SK-N-SH (cell line): Measurements from ENCODE around the gene SMIM29. TPM values are rescaled to one million over a fixed set of nuclear protein-coding genes. Genes with fewer than 3 reads are reported as not detected.

ENCODE experiments used
- CTCF ChIA-PET: fragments of 300-600, 350-600 bp; formaldehyde crosslinking; extraction: SDS; loops from one replicate; lab custom pipeline; 2021; lab: Yijun Ruan, JAX
- POLR2A ChIA-PET: fragments of 350-600 bp; sonication (Branson Sonifier 250); formaldehyde crosslinking; extraction: SDS; loops from one replicate; lab custom pipeline; 2020; ENCODE audit warnings: antibody characterized with exemption, inconsistent platforms; lab: Yijun Ruan, JAX
- DNase-seq: peaks from one replicate; pipeline ENCODE4 v3.0.0; 2012
- H2AFZ ChIP-seq: fragments of 200-600 bp; sonication (generic); 2 replicates; pipeline ENCODE4 v1.8.1; 2016; ENCODE audit warnings: antibody characterized with exemption, mild to moderate bottlenecking, low read depth
- H3F3A ChIP-seq: fragments of 200-600 bp; sonication (generic); replicated peaks from 2 replicates; pipeline ENCODE3; 2016; ENCODE audit warnings: antibody characterized with exemption, mild to moderate bottlenecking; ENCODE audit not compliant: insufficient read depth
- H3K27ac ChIP-seq, 2 experiments: fragments of 200-500 bp in 1 of 2; fragments of 200-600 bp in 1 of 2; sonication (Bioruptor generic) in 1 of 2; sonication (generic), shearing (Covaris generic) in 1 of 2; 2 replicates each; pipeline versions ENCODE4 v1.5.1 to v1.6.1; 2014 to 2016; ENCODE audit warnings: low read depth in 2 of 2, inconsistent platforms in 1 of 2, low read length in 1 of 2, mild to moderate bottlenecking in 1 of 2, mixed read lengths in 1 of 2
- H3K27me3 ChIP-seq: fragments of 200-600 bp; sonication (generic), shearing (Covaris generic); 2 replicates; pipeline ENCODE4 v1.6.1; 2016; ENCODE audit warnings: mixed run types; ENCODE audit not compliant: insufficient read depth
- H3K36me3 ChIP-seq, 2 experiments: fragments of 200-500 bp in 1 of 2; fragments of 200-600 bp in 1 of 2; sonication (Bioruptor generic) in 1 of 2; sonication (generic) in 1 of 2; replicated peaks in 1 of 2; 2 replicates each; pipeline versions ENCODE3 to v1.5.1; 2014 to 2016; ENCODE audit warnings: low read length in 1 of 2, mild to moderate bottlenecking in 1 of 2; ENCODE audit not compliant: insufficient read depth in 2 of 2, control insufficient read depth in 1 of 2
- H3K4me1 ChIP-seq, 2 experiments: fragments of 200-500 bp in 1 of 2; fragments of 200-600 bp in 1 of 2; sonication (Bioruptor generic) in 1 of 2; sonication (generic), shearing (Covaris generic) in 1 of 2; 2 replicates each; pipeline versions ENCODE4 v1.5.1 to v1.6.1; 2014 to 2016; ENCODE audit warnings: low read depth in 1 of 2, low read length in 1 of 2, mixed run types in 1 of 2; ENCODE audit not compliant: insufficient read depth in 2 of 2, control insufficient read depth in 1 of 2
- H3K4me2 ChIP-seq: fragments of 200-600 bp; sonication (generic), shearing (Covaris generic); 2 replicates; pipeline ENCODE4 v1.6.1; 2017; ENCODE audit warnings: mixed run types
- H3K4me3 ChIP-seq, 2 experiments: fragments of 200-500 bp in 1 of 2; fragments of 200-600 bp in 1 of 2; sonication (Bioruptor generic) in 1 of 2; sonication (generic), shearing (Covaris generic) in 1 of 2; 2 replicates each; pipeline versions ENCODE4 v1.5.1 to v1.8.1; 2014 to 2016; ENCODE audit warnings: low read depth in 2 of 2, inconsistent platforms in 1 of 2, low read length in 1 of 2, mild to moderate bottlenecking in 1 of 2, mixed read lengths in 1 of 2, moderate library complexity in 1 of 2
- H3K79me2 ChIP-seq: fragments of 200-600 bp; sonication (generic); 2 replicates; pipeline ENCODE4 v1.8.1; 2017; ENCODE audit warnings: mild to moderate bottlenecking; ENCODE audit not compliant: insufficient read depth
- H3K9ac ChIP-seq: fragments of 200-600 bp; sonication (generic); 2 replicates; pipeline ENCODE4 v1.6.1; 2017; ENCODE audit warnings: mixed run types
- H3K9me2 ChIP-seq: fragments of 200-600 bp; sonication (generic); 2 replicates; pipeline ENCODE4 v1.6.1; 2017; ENCODE audit warnings: mixed run types
- H3K9me3 ChIP-seq: fragments of 200-600 bp; sonication (generic); 2 replicates; pipeline ENCODE4 v1.6.1; 2017; ENCODE audit warnings: mixed run types, mild to moderate bottlenecking, moderate library complexity
- H4K20me1 ChIP-seq: fragments of 200-600 bp; sonication (generic); 2 replicates; pipeline ENCODE4 v1.6.1; 2017; ENCODE audit warnings: mild to moderate bottlenecking, mixed run types; ENCODE audit not compliant: insufficient read depth
- CHD2 ChIP-seq: fragments of 150-350 bp; IDR thresholded peaks from 2 replicates; pipeline ENCODE4 v1.6.1; 2018; ENCODE audit warnings: low read length; ENCODE audit not compliant: partially characterized antibody
- CTCF ChIP-seq: fragments of 200-600 bp; sonication (generic); IDR thresholded peaks from 2 replicates; pipeline ENCODE4 v1.6.1; 2017; ENCODE audit warnings: antibody characterized with exemption, mild to moderate bottlenecking, moderate library complexity
- EP300 ChIP-seq, 2 experiments: IDR thresholded peaks; 2 replicates each; pipeline versions ENCODE4 v1.4.0 to v1.6.1; 2012; ENCODE audit warnings: borderline replicate concordance in 1 of 2, low read depth in 1 of 2, low read length in 1 of 2
- FOSL2 ChIP-seq: IDR thresholded peaks from 2 replicates; pipeline ENCODE4 v1.4.0; 2012; ENCODE audit warnings: low read depth, mild to moderate bottlenecking, moderate library complexity, borderline replicate concordance
- GABPA ChIP-seq: IDR thresholded peaks from 2 replicates; pipeline ENCODE4 v1.4.0; 2012; ENCODE audit warnings: low read depth, mild to moderate bottlenecking
- GATA2 ChIP-seq: sonication (generic); formaldehyde crosslinking; IDR thresholded peaks from 2 replicates; pipeline ENCODE4 v1.5.0; 2020; ENCODE audit warnings: mild to moderate bottlenecking, missing genetic modification reagents
- IRF3 ChIP-seq: fragments of 150-350 bp; IDR thresholded peaks from 2 replicates; pipeline ENCODE4 v1.6.1; 2016; ENCODE audit warnings: mild to moderate bottlenecking, low read depth, low read length
- MAX ChIP-seq: IDR thresholded peaks from 2 replicates; pipeline ENCODE4 v1.4.0; 2012; ENCODE audit warnings: low read depth
- MXI1 ChIP-seq: IDR thresholded peaks from 2 replicates; pipeline ENCODE4 v1.6.1; 2012; ENCODE audit warnings: mild to moderate bottlenecking, low read depth, low read length, improper control_type of control experiment
- POLR2AphosphoS5 ChIP-seq: IDR thresholded peaks from 2 replicates; pipeline ENCODE4 v1.6.1; 2012; ENCODE audit warnings: low read depth, low read length
- RCOR1 ChIP-seq: fragments of 150-350 bp; IDR thresholded peaks from 2 replicates; pipeline ENCODE4 v1.6.1; 2017; ENCODE audit warnings: antibody characterized with exemption, low read length
- RFX5 ChIP-seq: IDR thresholded peaks from 2 replicates; pipeline ENCODE4 v1.6.1; 2012; ENCODE audit warnings: mild to moderate bottlenecking, improper control_type of control experiment, low read length
- RXRA ChIP-seq: IDR thresholded peaks from 2 replicates; pipeline ENCODE4 v1.4.0; 2012; ENCODE audit warnings: low read depth, mild to moderate bottlenecking, borderline replicate concordance
- TCF12 ChIP-seq: IDR thresholded peaks from 2 replicates; pipeline ENCODE4 v1.4.0; 2012
- USF1 ChIP-seq: IDR thresholded peaks from 2 replicates; pipeline ENCODE4 v1.4.0; 2012; ENCODE audit warnings: low read depth, borderline replicate concordance
- USF2 ChIP-seq: fragments of 150-350 bp; IDR thresholded peaks from 2 replicates; pipeline ENCODE4 v1.6.1; 2017; ENCODE audit warnings: antibody characterized with exemption, low read length, low read depth, borderline replicate concordance
- YY1 ChIP-seq: IDR thresholded peaks from 2 replicates; pipeline ENCODE4 v1.4.0; 2012; ENCODE audit warnings: low read depth, mild to moderate bottlenecking
- ZBTB33 ChIP-seq: IDR thresholded peaks from 2 replicates; pipeline ENCODE4 v1.4.0; 2012; ENCODE audit warnings: low read depth, borderline replicate concordance
- WGBS: methylation state at CpG from one replicate; pipeline ENCODE4 v1.1.6; 2017; ENCODE audit warnings: low lambda C conversion rate; 5-methylcytosine and 5-hydroxymethylcytosine counted together
- polyA plus RNA-seq, 3 experiments: library from polyadenylated mRNA; depleted of rRNA; stranded (reverse); fragments of >200 nt; gene quantifications; 2 replicates each; pipeline ENCODE4 v1.2.3, GENCODE V29; 2012

Gene SMIM29
- polyA plus RNA-seq, 1 of the 3 experiments (the other 2 are of a cell fraction) = 50.2 TPM

GRCh38 chr6:34260576-34261267, 11.9 kb upstream of the SMIM29 start:
- Histone ChIP-seq H3K4me3 (no peak overlapping the region), H4K20me1 (no peaks in the 10 kb centered on the region), H3K27me3 (no peaks in the 10 kb centered on the region), H3K79me2 (no peaks in the 10 kb centered on the region), H3K27ac (no peak overlapping the region), H3K4me1 (no peaks in the 10 kb centered on the region), H3K36me3 (no peaks in the 10 kb centered on the region), H3K9me3 (no peaks in the 10 kb centered on the region), H3K4me2 (no peak overlapping the region), H3F3A (peaks cover 4% of the 10 kb centered on the region), H3K9ac (no peak overlapping the region), H3K9me2 (no peaks in the 10 kb centered on the region), H2AFZ (no peak overlapping the region)
- ChIA-PET POLR2A (no interaction called here), CTCF (interaction anchor here (1.0 kb wide), 1 partner anchor 154 kb away, joined by 3 read pairs; no protein-coding TSS in a partner anchor)
- WGBS = 91% methylated on average over 15 of the region's 17 CpGs
- no peak for DNase-seq
- no peak for TF ChIP-seq TCF12
- no peak for TF ChIP-seq MAX
- TF ChIP-seq FOSL2 = no peak
- TF ChIP-seq CHD2 = no peak
- no peak for TF ChIP-seq POLR2AphosphoS5
- TF ChIP-seq YY1 = no peak
- no peak for TF ChIP-seq ZBTB33
- TF ChIP-seq USF1 = no peak
- no peak for TF ChIP-seq RCOR1

GRCh38 chr6:34259529-34260069, 10.8 kb upstream of the SMIM29 start:
- Histone ChIP-seq H4K20me1 (no peaks in the 10 kb centered on the region), H3K4me3 (no peak overlapping the region), H3K4me2 (no peak overlapping the region), H3K9me2 (no peaks in the 10 kb centered on the region), H3F3A (peaks cover 6% of the 10 kb centered on the region), H3K9me3 (no peaks in the 10 kb centered on the region), H3K9ac (no peak overlapping the region), H3K27ac (no peak overlapping the region), H2AFZ (no peak overlapping the region), H3K4me1 (no peaks in the 10 kb centered on the region), H3K79me2 (no peaks in the 10 kb centered on the region), H3K27me3 (no peaks in the 10 kb centered on the region), H3K36me3 (no peaks in the 10 kb centered on the region)
- POLR2A ChIA-PET = no interaction called here
- no peak for DNase-seq
- CTCF ChIA-PET = no interaction called here
- 88% methylated on average over 6 of the region's 6 CpGs for WGBS
- no peak for TF ChIP-seq GABPA
- no peak for TF ChIP-seq GATA2 (CRISPR knock-in tag)
- no peak for TF ChIP-seq RFX5
- TF ChIP-seq MAX = no peak
- no peak for TF ChIP-seq RXRA
- no peak for TF ChIP-seq MXI1
- TF ChIP-seq CTCF = no peak
- no peak for TF ChIP-seq USF2
- no peak for TF ChIP-seq IRF3
- TF ChIP-seq YY1 = no peak
- TF ChIP-seq EP300 (IDR thresholded peaks at IDR 0.05; ENCODE audit: borderline replicate concordance in 1 of 2, low read depth in 1 of 2, low read length in 1 of 2) = no peak
- TF ChIP-seq FOSL2 = no peak
